AG09319 (cell line): ENCODE results near the gene DDX10.

Experiments
- DNase-seq: peaks from one replicate; pipeline ENCODE4 v3.0.0-alpha.2; 2010; ENCODE audit warnings: low read depth; ENCODE audit errors: extremely low read depth
- TF ChIP-seq, protein P1 (sequence below): IDR thresholded peaks from 2 replicates; pipeline ENCODE4 v1.5.1; 2011; ENCODE audit warnings: low read depth, mild to moderate bottlenecking, inconsistent platforms, low read length, moderate library complexity

DDX10 gene

DNA sequence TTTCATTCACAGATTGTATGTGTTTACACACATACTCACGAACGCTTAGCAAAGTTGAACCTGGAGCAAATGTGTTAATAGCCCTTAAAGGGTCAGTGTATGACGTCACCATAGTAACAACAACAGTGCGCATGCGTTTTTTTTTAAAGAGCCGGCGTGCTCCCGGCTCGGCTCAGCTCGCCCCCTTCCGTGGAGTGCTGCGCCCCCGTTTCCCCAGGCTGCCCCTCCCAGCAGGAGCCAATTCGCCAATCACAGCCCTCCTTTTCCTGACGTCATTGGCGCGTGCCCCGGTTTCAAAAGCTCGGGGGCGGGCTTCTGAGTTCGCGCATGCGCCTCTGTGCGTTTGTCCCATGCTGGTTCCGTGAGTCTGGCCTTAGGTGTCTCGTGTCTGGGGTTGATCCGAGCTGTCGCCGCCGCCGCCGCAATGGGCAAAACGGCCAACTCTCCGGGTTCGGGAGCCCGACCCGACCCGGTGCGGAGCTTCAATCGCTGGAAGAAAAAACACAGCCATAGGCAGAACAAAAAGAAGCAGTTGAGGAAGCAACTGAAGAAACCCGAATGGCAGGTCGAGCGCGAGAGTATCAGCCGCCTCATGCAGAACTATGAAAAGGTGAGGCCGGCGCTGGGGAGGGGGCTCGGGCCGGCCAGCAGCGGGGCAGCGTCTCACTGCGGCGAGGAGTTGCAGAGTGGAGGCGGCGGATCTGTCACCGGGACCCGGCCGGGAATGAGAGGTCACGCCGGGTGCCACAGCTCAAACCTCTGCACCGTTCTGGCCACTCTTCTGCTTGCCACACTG, at the start of gene DDX10:
DDX10 (plus strand) TSS at position 340 of the 796 bp plus-strand sequence; CDS start at position 425, 85 bp downstream.
- peak; percentile 97 for DNase-seq
- TF ChIP-seq, protein P1, sequence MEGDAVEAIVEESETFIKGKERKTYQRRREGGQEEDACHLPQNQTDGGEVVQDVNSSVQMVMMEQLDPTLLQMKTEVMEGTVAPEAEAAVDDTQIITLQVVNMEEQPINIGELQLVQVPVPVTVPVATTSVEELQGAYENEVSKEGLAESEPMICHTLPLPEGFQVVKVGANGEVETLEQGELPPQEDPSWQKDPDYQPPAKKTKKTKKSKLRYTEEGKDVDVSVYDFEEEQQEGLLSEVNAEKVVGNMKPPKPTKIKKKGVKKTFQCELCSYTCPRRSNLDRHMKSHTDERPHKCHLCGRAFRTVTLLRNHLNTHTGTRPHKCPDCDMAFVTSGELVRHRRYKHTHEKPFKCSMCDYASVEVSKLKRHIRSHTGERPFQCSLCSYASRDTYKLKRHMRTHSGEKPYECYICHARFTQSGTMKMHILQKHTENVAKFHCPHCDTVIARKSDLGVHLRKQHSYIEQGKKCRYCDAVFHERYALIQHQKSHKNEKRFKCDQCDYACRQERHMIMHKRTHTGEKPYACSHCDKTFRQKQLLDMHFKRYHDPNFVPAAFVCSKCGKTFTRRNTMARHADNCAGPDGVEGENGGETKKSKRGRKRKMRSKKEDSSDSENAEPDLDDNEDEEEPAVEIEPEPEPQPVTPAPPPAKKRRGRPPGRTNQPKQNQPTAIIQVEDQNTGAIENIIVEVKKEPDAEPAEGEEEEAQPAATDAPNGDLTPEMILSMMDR = peak; percentile 28

DNA sequence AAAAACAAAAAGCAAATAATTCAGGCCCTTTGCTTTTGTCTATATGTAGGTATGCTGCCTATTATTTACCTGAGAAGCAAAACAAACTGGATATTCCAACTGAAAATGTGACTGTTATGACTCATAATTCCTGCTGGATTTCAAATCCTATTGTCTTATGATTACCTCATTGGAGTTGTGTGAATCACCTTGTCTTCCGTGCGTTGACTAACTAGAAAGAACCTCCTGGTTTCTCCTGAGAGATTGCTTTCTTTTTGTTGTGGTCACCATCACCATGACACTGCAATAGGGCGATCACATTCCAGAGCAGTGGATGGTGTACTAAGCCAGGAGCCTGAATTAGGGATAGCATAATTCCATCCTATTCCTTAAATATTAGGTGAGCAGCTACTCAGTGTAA, 48.3 kb upstream of the DDX10 start:
- TF ChIP-seq, protein P1 = no peak
- no peak for DNase-seq

DNA sequence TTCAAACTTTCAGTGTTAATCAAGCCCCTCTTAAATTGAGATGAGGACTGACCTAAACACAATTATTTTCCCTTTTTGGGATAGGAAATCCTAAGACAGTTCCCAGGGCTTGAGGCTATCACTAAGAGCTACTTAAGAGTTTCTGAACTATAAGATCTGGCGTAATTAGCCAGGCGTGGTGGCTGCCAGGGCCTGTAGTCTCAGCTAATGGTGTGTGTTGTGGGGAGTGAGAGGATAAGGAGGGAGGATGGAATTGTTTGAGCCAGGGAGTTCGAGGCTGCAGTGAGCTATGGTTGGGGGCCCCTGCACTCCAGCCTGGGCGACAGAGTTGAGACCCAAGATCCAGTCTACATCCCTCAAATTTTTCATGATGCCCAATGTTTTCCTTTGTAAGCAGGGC, 47.8 kb upstream of the DDX10 start:
- TF ChIP-seq, protein P1 = no peak
- DNase-seq = no peak

DNA sequence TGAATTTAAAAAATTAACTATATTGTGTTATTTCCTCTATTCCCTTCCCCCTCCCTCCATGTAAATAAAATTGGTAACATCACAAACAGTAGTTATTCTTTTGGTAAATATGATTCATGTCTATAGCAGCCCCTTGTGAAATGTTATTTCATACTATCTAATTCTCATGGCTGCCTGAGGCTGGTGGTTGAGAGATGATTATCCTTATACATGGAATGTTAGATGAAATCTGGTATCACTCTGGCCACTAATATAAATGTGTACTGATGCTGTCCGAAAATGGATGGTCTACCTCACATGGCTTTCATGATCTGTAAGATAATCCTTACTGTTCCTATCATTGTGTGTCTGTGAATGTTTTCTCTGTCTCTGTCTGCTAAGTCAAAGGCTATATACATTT, 46.3 kb upstream of the DDX10 start:
- TF ChIP-seq, protein P1 = no peak
- DNase-seq = no peak

DNA sequence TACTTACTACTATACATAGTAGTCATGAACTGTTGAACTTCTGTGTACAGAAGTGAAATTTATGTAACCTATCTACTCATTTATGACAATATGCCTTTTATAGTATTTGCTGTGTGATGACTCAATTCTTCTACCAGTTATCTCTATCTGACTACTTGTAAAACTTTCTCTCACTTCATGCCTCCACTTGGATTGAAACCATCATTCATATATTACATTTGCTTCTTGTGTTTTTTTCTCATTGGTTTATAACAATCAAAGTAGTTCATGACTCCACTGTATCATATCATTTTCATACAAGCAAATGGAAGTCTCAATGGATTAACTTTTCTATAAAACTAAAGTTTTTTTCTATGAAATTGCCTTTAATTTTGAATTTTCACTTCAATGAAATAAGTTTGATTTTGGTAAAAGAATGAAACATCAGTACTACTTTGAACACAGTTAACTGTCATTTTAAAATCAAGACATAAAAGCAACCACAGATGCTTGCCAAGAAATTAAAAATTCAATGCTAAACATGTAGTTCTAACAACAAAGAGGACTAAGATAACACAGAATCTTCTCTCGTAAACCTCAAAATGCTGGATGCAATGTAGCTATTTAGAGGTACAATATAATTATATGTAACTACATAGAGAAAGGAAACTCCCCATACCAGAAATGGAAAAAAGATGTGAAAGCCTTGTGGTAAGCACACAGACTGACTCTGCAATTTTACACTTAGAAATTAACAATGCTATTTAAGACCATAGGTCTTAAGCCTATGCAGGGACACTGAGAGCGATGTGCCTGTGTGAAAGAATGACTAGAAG, 43.7 kb upstream of the DDX10 start:
- TF ChIP-seq, protein P1 = no peak
- DNase-seq = no peak

DNA sequence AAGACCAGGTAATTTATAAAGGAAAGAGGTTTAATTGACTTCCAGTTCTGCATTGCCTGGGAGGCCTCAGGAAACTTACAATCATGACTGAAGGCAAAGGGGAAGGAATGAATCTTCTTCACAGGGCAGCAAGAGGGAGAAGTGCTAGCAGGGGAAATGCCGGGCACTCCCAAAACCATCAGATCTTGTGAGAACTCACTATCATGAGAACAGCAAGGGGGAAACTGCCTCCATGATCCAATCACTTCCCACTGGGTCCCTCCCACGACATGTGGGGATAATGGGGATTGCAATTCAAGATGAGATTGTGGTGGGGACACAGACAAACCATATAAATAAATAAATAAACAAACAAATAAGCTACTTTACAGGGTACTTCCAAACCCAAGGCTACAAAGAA, 42.5 kb upstream of the DDX10 start:
- no peak for DNase-seq
- TF ChIP-seq, protein P1 = no peak
